Activated gamma-delta T cell treated with Interleukin-2 at 50 U/mL for 16 hours (primary cell): Measurements from ENCODE around the gene NKD1.

Experiments used
- DNase-seq: peaks from one replicate; pipeline ENCODE4 v3.0.0-alpha.2; 2020

NKD1 gene

GRCh38 chr16:50616386-50616785, 68.2 kb downstream of the NKD1 start:
- no peak for DNase-seq

- no peak for DNase-seq
These were observed 68.9 kb downstream of the NKD1 start for GRCh38 chr16:50616883-50617645.

GRCh38 chr16:50617646-50618184, 69.5 kb downstream of the NKD1 start:
- no peak for DNase-seq

GRCh38 chr16:50618238-50618918, 70.2 kb downstream of the NKD1 start:
- no peak for DNase-seq

GRCh38 chr16:50619702-50620491, 71.7 kb downstream of the NKD1 start:
- DNase-seq = no peak

GRCh38 chr16:50620646-50621451, 72.7 kb downstream of the NKD1 start:
- no peak for DNase-seq

- DNase-seq = no peak
These were observed 73.2 kb downstream of the NKD1 start for GRCh38 chr16:50621452-50621792.

GRCh38 chr16:50622029-50622428, 73.8 kb downstream of the NKD1 start:
- no peak for DNase-seq

- DNase-seq = no peak
These were observed 74.6 kb downstream of the NKD1 start for GRCh38 chr16:50622643-50623369.

GRCh38 chr16:50624449-50624970, 76.3 kb downstream of the NKD1 start:
- no peak for DNase-seq

GRCh38 chr16:50625374-50625773, 77.2 kb downstream of the NKD1 start:
- no peak for DNase-seq

- DNase-seq = no peak
These were observed 78.7 kb downstream of the NKD1 start for GRCh38 chr16:50626868-50627267.

GRCh38 chr16:50627419-50627818, 79.2 kb downstream of the NKD1 start:
- DNase-seq = peak; percentile 38

- DNase-seq = no peak
These were observed 80.1 kb downstream of the NKD1 start for GRCh38 chr16:50628156-50628802.

GRCh38 chr16:50629334-50629733, 81.1 kb downstream of the NKD1 start:
- no peak for DNase-seq

GRCh38 chr16:50630394-50631020, 82.3 kb downstream of the NKD1 start:
- DNase-seq = no peak

GRCh38 chr16:50631249-50631984, 83.2 kb downstream of the NKD1 start:
- DNase-seq = no peak

GRCh38 chr16:50631985-50632576, 83.9 kb downstream of the NKD1 start:
- no peak for DNase-seq
